Glutamatergic neuron (in vitro differentiated cells): ENCODE measurements around the gene MAP7D2. TPM values are rescaled to one million over a fixed set of nuclear protein-coding genes. Genes with fewer than 3 reads are reported as not detected.

Experiments used
- DNase-seq: peaks from one replicate; pipeline ENCODE4 v3.0.0; 2022
- H3K27ac Mint-ChIP-seq: one replicate; pipeline ENCODE4 v1.8.0; 2020; ENCODE audit warnings: mild to moderate bottlenecking, mixed read lengths, inconsistent platforms; ENCODE audit not compliant: unreplicated experiment
- H3K27me3 Mint-ChIP-seq: one replicate; pipeline ENCODE4 v1.8.0; 2020; ENCODE audit warnings: mild to moderate bottlenecking, moderate library complexity, mixed read lengths, inconsistent platforms; ENCODE audit not compliant: unreplicated experiment
- H3K36me3 Mint-ChIP-seq: one replicate; pipeline ENCODE4 v1.8.0; 2020; ENCODE audit warnings: mild to moderate bottlenecking, mixed read lengths, inconsistent platforms; ENCODE audit not compliant: unreplicated experiment
- H3K4me1 Mint-ChIP-seq: one replicate; pipeline ENCODE4 v1.8.0; 2020; ENCODE audit warnings: mild to moderate bottlenecking, low read depth, mixed read lengths, inconsistent platforms; ENCODE audit not compliant: unreplicated experiment
- H3K4me3 Mint-ChIP-seq: one replicate; pipeline ENCODE4 v1.8.0; 2020; ENCODE audit warnings: mild to moderate bottlenecking, mixed read lengths, inconsistent platforms; ENCODE audit not compliant: unreplicated experiment
- H3K9me3 Mint-ChIP-seq: one replicate; pipeline ENCODE4 v1.8.0; 2020; ENCODE audit warnings: mild to moderate bottlenecking, moderate library complexity, mixed read lengths, inconsistent platforms; ENCODE audit not compliant: unreplicated experiment
- CTCF ChIP-seq: fragments of 200-600 bp; sonication (generic); IDR thresholded peaks from one replicate; pipeline ENCODE4 v1.5.0; 2021; ENCODE audit not compliant: partially characterized antibody, unreplicated experiment
- total RNA-seq: library from RNA; stranded (reverse); fragmentation: NEBNext Ultra II Directional; extraction: Animal tissue kit (Norgen Biotek cat#: 25700); gene quantifications from one replicate; pipeline ENCODE4 v1.2.1, GENCODE V29; 2021; ENCODE audit not compliant: unreplicated experiment

Gene MAP7D2
- total RNA-seq, 1 donor from 2014 or later = 3.0 TPM

GRCh38 chrX:20053537-20053936 lies 63.2 kb downstream of the MAP7D2 start:
- no peaks in the 10 kb centered on the region for H3K36me3 Mint-ChIP-seq
- DNase-seq = no peak
- H3K4me1 Mint-ChIP-seq = peaks cover 3% of the 10 kb centered on the region
- H3K27ac Mint-ChIP-seq = no peak overlapping the region
- no peaks in the 10 kb centered on the region for H3K27me3 Mint-ChIP-seq
- no peaks in the 10 kb centered on the region for H3K9me3 Mint-ChIP-seq
- no peak overlapping the region for H3K4me3 Mint-ChIP-seq
- no peak for TF ChIP-seq CTCF

GRCh38 chrX:20046864-20047263 lies 69.8 kb downstream of the MAP7D2 start:
- Mint-ChIP-seq H3K9me3 (no peaks in the 10 kb centered on the region), H3K36me3 (no peaks in the 10 kb centered on the region), H3K27ac (no peak overlapping the region), H3K27me3 (no peaks in the 10 kb centered on the region), H3K4me1 (peaks cover 4% of the 10 kb centered on the region), H3K4me3 (no peak overlapping the region)
- TF ChIP-seq CTCF = no peak
- no peak for DNase-seq

GRCh38 chrX:20046223-20046622 lies 70.5 kb downstream of the MAP7D2 start:
- Mint-ChIP-seq H3K4me1 (peaks cover 4% of the 10 kb centered on the region), H3K27ac (no peak overlapping the region), H3K36me3 (no peaks in the 10 kb centered on the region), H3K27me3 (no peaks in the 10 kb centered on the region), H3K9me3 (no peaks in the 10 kb centered on the region), H3K4me3 (no peak overlapping the region)
- no peak for TF ChIP-seq CTCF
- DNase-seq = no peak

- Mint-ChIP-seq H3K4me3 (no peak overlapping the region), H3K36me3 (no peaks in the 10 kb centered on the region), H3K9me3 (no peaks in the 10 kb centered on the region), H3K27ac (no peak overlapping the region), H3K4me1 (peaks cover 4% of the 10 kb centered on the region), H3K27me3 (no peaks in the 10 kb centered on the region)
- DNase-seq = no peak
- TF ChIP-seq CTCF = no peak
These were observed 74.5 kb downstream of the MAP7D2 start for GRCh38 chrX:20042221-20042620.

GRCh38 chrX:20038966-20039365 lies 77.7 kb downstream of the MAP7D2 start:
- no peak for DNase-seq
- no peaks in the 10 kb centered on the region for H3K9me3 Mint-ChIP-seq
- no peak for TF ChIP-seq CTCF
- no peak overlapping the region for H3K27ac Mint-ChIP-seq
- no peaks in the 10 kb centered on the region for H3K36me3 Mint-ChIP-seq
- no peaks in the 10 kb centered on the region for H3K27me3 Mint-ChIP-seq
- no peak overlapping the region for H3K4me3 Mint-ChIP-seq
- no peaks in the 10 kb centered on the region for H3K4me1 Mint-ChIP-seq
